Measurements from ENCODE around the gene ARHGAP8.

Gene ARHGAP8

DNA sequence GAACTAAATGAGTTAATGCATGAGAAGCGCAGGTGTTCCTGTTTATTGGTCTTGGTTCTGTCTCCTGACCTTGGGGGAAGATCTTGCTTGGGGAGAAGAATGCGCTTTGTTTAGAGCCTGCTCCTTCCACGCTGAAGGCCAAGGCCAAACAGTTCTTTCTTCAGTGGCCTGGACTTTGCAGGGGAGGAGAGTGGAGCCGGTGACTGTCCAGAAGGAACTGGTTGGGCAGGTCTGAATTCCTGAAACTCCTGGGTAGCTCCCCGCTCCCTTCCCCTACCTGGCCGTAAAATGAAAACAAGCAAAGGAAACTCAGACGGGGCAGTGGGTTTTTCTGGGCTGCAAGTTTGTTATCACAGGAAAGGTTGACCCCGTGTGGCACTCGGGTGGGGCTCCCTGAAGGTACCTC is 3.6 kb downstream of the ARHGAP8 start:
- H3K4me2 ChIP-seq (ENCODE audit: low read length, poor library complexity, severe bottlenecking): no peak overlapping the region
- H3K4ac ChIP-seq (ENCODE audit: low read depth in 1 of 2, low read length in 2 of 2): no peak overlapping the region
- no peak overlapping the region for H3K27ac ChIP-seq (ENCODE audit: low read length, poor library complexity, severe bottlenecking)
- H3K9ac ChIP-seq (ENCODE audit: low read length): no peak overlapping the region
- DNase-seq: no peak
- H2BK120ac ChIP-seq (ENCODE audit: low read depth, low read length): no peak overlapping the region
- no peak overlapping the region for H3K23ac ChIP-seq (ENCODE audit: low read length in 2 of 2)
- H2BK12ac ChIP-seq (ENCODE audit: low read length in 2 of 2): no peak overlapping the region
- no peak overlapping the region for H3K4me3 ChIP-seq (ENCODE audit: insufficient read depth in 1 of 2, low read depth in 1 of 2, low read length in 2 of 2)
- no peak overlapping the region for H3K18ac ChIP-seq (ENCODE audit: low read depth in 1 of 2, low read length in 2 of 2)
- H4K8ac ChIP-seq (ENCODE audit: low read length): no peak overlapping the region
- no peak overlapping the region for H2AK5ac ChIP-seq (ENCODE audit: low read length, severe bottlenecking)
- peaks cover 67 to 68% of the 10 kb centered on the region in 2 experiments for H3K27me3 ChIP-seq (ENCODE audit: control insufficient read depth in 1 of 2, insufficient read depth in 1 of 2, low read length in 2 of 2)
- H4K91ac ChIP-seq (ENCODE audit: low read length): no peak overlapping the region
- no peaks in the 10 kb centered on the region for H3K79me1 ChIP-seq (replicated peaks; ENCODE audit: low read length, poor library complexity, severe bottlenecking)
- WGBS: 46% methylated on average over 9 of the region's 9 CpGs
- H3K4me1 ChIP-seq (ENCODE audit: control insufficient read depth, insufficient read depth, low read depth, low read length): peaks cover 28% of the 10 kb centered on the region
- H3K9me3 ChIP-seq (ENCODE audit: control insufficient read depth, low read length): no peaks in the 10 kb centered on the region
- H2AFZ ChIP-seq (ENCODE audit: low read depth, low read length): no peak overlapping the region
- H3K14ac ChIP-seq (ENCODE audit: low read length in 2 of 2): no peak overlapping the region
- H2BK5ac ChIP-seq (ENCODE audit: low read depth, low read length, poor library complexity, severe bottlenecking): no peak overlapping the region
- no peak overlapping the region for H2BK15ac ChIP-seq (ENCODE audit: low read depth, poor library complexity, severe bottlenecking)
- no peaks in the 10 kb centered on the region for H3K36me3 ChIP-seq (ENCODE audit: control insufficient read depth in 1 of 2, insufficient read depth in 2 of 2, low read depth in 1 of 2, low read length in 2 of 2)

DNA sequence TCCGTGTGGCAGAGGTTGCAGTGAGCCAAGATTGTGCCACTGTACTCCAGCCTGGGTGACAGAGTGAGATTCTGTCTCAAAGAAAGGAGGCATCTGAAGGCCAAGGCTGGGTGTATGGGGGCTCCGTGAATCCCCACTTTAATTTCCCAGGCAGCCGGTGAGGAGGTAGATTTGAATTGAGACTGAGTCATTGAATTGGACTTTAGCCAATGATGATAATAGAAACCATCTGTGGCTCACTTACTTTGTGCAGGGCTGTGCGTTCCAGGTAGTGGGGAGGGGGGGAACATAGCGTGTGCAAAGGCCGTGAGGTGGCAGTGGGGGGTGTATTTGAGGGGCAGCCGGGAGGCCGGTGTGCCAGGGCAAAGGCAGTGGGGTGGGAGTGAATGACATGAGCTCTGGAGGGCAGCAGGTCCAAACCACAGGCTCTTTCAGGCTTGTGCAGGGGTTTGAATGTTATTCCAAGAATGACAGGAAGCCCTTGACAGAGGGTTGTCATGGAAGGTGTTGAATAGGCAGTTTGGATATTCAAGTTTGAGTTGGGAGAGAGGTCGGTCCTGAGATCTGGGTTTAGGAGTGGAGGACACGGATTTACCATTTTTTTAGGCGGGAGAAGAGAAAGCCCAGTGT is 6.1 kb downstream of the ARHGAP8 start:
- Histone ChIP-seq H2BK12ac (ENCODE audit: low read length in 2 of 2) (no peak overlapping the region), H2BK120ac (ENCODE audit: low read depth, low read length) (no peak overlapping the region), H2BK5ac (ENCODE audit: low read depth, low read length, poor library complexity, severe bottlenecking) (no peak overlapping the region), H3K14ac (ENCODE audit: low read length in 2 of 2) (no peak overlapping the region), H3K4me1 (ENCODE audit: control insufficient read depth, insufficient read depth, low read depth, low read length) (peaks cover 19% of the 10 kb centered on the region), H3K9ac (ENCODE audit: low read length) (no peak overlapping the region), H3K23ac (ENCODE audit: low read length in 2 of 2) (no peak overlapping the region), H2AK5ac (ENCODE audit: low read length, severe bottlenecking) (no peak overlapping the region), H3K79me1 (replicated peaks; ENCODE audit: low read length, poor library complexity, severe bottlenecking) (no peaks in the 10 kb centered on the region), H3K36me3 (ENCODE audit: control insufficient read depth in 1 of 2, insufficient read depth in 2 of 2, low read depth in 1 of 2, low read length in 2 of 2) (no peaks in the 10 kb centered on the region), H3K4me3 (ENCODE audit: insufficient read depth in 1 of 2, low read depth in 1 of 2, low read length in 2 of 2) (no peak overlapping the region), H2BK15ac (ENCODE audit: low read depth, poor library complexity, severe bottlenecking) (no peak overlapping the region), H3K27me3 (ENCODE audit: control insufficient read depth in 1 of 2, insufficient read depth in 1 of 2, low read length in 2 of 2) (peaks cover 47 to 51% of the 10 kb centered on the region in 2 experiments), H3K4me2 (ENCODE audit: low read length, poor library complexity, severe bottlenecking) (no peak overlapping the region), H3K18ac (ENCODE audit: low read depth in 1 of 2, low read length in 2 of 2) (no peak overlapping the region), H2AFZ (ENCODE audit: low read depth, low read length) (no peak overlapping the region), H4K91ac (ENCODE audit: low read length) (no peak overlapping the region), H3K9me3 (ENCODE audit: control insufficient read depth, low read length) (no peaks in the 10 kb centered on the region), H3K4ac (ENCODE audit: low read depth in 1 of 2, low read length in 2 of 2) (no peak overlapping the region), H4K8ac (ENCODE audit: low read length) (no peak overlapping the region), H3K27ac (ENCODE audit: low read length, poor library complexity, severe bottlenecking) (no peak overlapping the region)
- 75% methylated on average over 11 of the region's 11 CpGs for WGBS
- peak; percentile 23 for DNase-seq

DNA sequence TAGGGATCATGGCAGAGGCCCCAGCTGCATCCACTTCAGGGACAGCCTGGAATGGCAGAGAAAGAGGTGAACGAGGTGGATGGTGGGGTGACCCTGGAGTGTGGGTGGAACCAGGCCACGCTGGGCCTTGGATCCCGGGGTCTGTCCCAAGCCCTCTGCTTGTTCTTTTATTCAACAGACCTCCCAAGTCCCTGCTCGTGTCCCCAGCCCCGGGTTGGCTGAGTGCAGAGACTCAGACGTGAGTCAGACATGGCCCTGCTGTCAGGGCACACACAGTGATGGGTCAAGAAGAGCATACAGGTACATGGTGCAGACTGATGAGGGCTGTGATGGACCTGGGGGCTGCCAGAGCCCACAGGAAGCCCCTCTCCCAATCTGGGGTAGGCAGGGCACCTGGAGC is 6.6 kb downstream of the ARHGAP8 start:
- Histone ChIP-seq H3K79me1 (replicated peaks; ENCODE audit: low read length, poor library complexity, severe bottlenecking) (no peaks in the 10 kb centered on the region), H3K18ac (ENCODE audit: low read depth in 1 of 2, low read length in 2 of 2) (no peak overlapping the region), H3K36me3 (ENCODE audit: control insufficient read depth in 1 of 2, insufficient read depth in 2 of 2, low read depth in 1 of 2, low read length in 2 of 2) (no peaks in the 10 kb centered on the region), H2AK5ac (ENCODE audit: low read length, severe bottlenecking) (no peak overlapping the region), H3K4me1 (ENCODE audit: control insufficient read depth, insufficient read depth, low read depth, low read length) (peaks cover 15% of the 10 kb centered on the region), H3K4me2 (ENCODE audit: low read length, poor library complexity, severe bottlenecking) (no peak overlapping the region), H3K27ac (ENCODE audit: low read length, poor library complexity, severe bottlenecking) (no peak overlapping the region), H4K8ac (ENCODE audit: low read length) (no peak overlapping the region), H4K91ac (ENCODE audit: low read length) (no peak overlapping the region), H3K23ac (ENCODE audit: low read length in 2 of 2) (no peak overlapping the region), H3K4ac (ENCODE audit: low read depth in 1 of 2, low read length in 2 of 2) (no peak overlapping the region), H2BK12ac (ENCODE audit: low read length in 2 of 2) (peak overlapping the region in 1 of 2 experiments; percentile 35), H3K9ac (ENCODE audit: low read length) (no peak overlapping the region), H3K27me3 (ENCODE audit: control insufficient read depth in 1 of 2, insufficient read depth in 1 of 2, low read length in 2 of 2) (peaks cover 41 to 46% of the 10 kb centered on the region in 2 experiments), H3K9me3 (ENCODE audit: control insufficient read depth, low read length) (no peaks in the 10 kb centered on the region), H2BK120ac (ENCODE audit: low read depth, low read length) (no peak overlapping the region), H2AFZ (ENCODE audit: low read depth, low read length) (no peak overlapping the region), H2BK15ac (ENCODE audit: low read depth, poor library complexity, severe bottlenecking) (no peak overlapping the region), H2BK5ac (ENCODE audit: low read depth, low read length, poor library complexity, severe bottlenecking) (no peak overlapping the region), H3K14ac (ENCODE audit: low read length in 2 of 2) (no peak overlapping the region), H3K4me3 (ENCODE audit: insufficient read depth in 1 of 2, low read depth in 1 of 2, low read length in 2 of 2) (no peak overlapping the region)
- 49% methylated on average over 3 of the region's 6 CpGs for WGBS
- no peak for DNase-seq

DNA sequence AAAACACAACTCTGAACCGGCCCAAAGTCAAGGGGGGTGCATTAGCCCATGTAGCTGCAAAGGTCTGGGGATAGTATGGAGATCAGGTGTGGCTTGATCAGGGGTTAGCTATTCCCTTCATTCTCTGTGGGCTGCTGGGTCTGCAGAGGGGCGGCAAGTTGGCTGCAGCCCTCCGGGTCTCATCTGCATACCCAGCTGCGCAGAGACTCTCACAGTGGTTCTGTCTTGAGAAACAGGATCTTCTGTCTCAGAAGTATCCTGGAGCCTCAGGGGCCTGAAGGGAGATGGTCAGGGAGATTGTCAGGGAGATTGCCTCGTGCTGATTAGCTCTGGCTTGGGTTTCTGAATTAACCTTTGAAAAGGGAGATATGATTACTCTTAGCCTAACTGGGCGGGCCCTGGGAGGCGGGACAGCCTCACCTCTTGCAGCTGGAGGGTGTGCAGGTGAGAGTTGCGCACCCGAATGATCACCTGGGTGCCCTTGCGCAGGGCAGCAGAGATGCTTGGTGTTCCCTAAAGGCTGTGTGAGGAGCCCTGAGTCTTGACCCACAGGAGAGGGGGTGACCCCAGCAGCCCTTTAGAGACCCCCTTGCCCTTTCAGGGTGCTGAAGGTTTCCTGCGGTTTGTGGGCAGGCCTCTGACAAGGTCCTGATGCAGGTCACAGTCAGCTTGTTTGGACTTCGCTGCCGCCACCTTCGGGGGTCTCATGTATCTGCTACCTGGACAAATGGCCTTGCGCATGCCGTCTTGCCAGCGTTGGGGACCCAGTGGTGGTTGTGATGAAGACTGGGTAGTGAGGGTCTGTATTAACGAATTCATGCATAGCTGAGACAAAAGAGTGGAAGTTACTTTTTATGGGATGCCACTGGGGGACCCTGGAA is 7.3 kb downstream of the ARHGAP8 start:
- Histone ChIP-seq H3K18ac (ENCODE audit: low read depth in 1 of 2, low read length in 2 of 2) (no peak overlapping the region), H2BK15ac (ENCODE audit: low read depth, poor library complexity, severe bottlenecking) (no peak overlapping the region), H3K4me2 (ENCODE audit: low read length, poor library complexity, severe bottlenecking) (no peak overlapping the region), H4K8ac (ENCODE audit: low read length) (no peak overlapping the region), H3K27me3 (ENCODE audit: control insufficient read depth in 1 of 2, insufficient read depth in 1 of 2, low read length in 2 of 2) (peaks cover 41 to 44% of the 10 kb centered on the region in 2 experiments), H4K91ac (ENCODE audit: low read length) (no peak overlapping the region), H2BK12ac (ENCODE audit: low read length in 2 of 2) (no peak overlapping the region), H2BK5ac (ENCODE audit: low read depth, low read length, poor library complexity, severe bottlenecking) (no peak overlapping the region), H3K23ac (ENCODE audit: low read length in 2 of 2) (no peak overlapping the region), H3K4me3 (ENCODE audit: insufficient read depth in 1 of 2, low read depth in 1 of 2, low read length in 2 of 2) (no peak overlapping the region), H3K79me1 (replicated peaks; ENCODE audit: low read length, poor library complexity, severe bottlenecking) (no peaks in the 10 kb centered on the region), H3K4ac (ENCODE audit: low read depth in 1 of 2, low read length in 2 of 2) (no peak overlapping the region), H2AFZ (ENCODE audit: low read depth, low read length) (no peak overlapping the region), H3K9ac (ENCODE audit: low read length) (no peak overlapping the region), H3K36me3 (ENCODE audit: control insufficient read depth in 1 of 2, insufficient read depth in 2 of 2, low read depth in 1 of 2, low read length in 2 of 2) (no peaks in the 10 kb centered on the region), H2BK120ac (ENCODE audit: low read depth, low read length) (no peak overlapping the region), H3K4me1 (ENCODE audit: control insufficient read depth, insufficient read depth, low read depth, low read length) (peaks cover 14% of the 10 kb centered on the region), H3K27ac (ENCODE audit: low read length, poor library complexity, severe bottlenecking) (no peak overlapping the region), H2AK5ac (ENCODE audit: low read length, severe bottlenecking) (no peak overlapping the region), H3K14ac (ENCODE audit: low read length in 2 of 2) (no peak overlapping the region), H3K9me3 (ENCODE audit: control insufficient read depth, low read length) (no peaks in the 10 kb centered on the region)
- 83% methylated on average over 18 of the region's 18 CpGs for WGBS
- DNase-seq: no peak

All from mesenchymal stem cell (in vitro differentiated cells and primary cell).